Breast epithelium (tissue), 4 donors: Measurements from ENCODE around the gene CMC4. TPM values are rescaled to one million over a fixed set of nuclear protein-coding genes. Genes with fewer than 3 reads are reported as not detected.

ENCODE experiments used
- DNase-seq, 2 donors: peaks; one replicate each; pipeline ENCODE4 v3.0.0-alpha.2; 2019; ENCODE audit warnings: low spot score in 2 of 2
- H3K27ac ChIP-seq, 2 donors: fragments of 200-600 bp; sonication (generic) in 1 of 2; one replicate each; pipeline ENCODE4 v1.5.1; 2016 to 2019; ENCODE audit warnings: mild to moderate bottlenecking in 1 of 2
- H3K27me3 ChIP-seq, 2 donors: fragments of 200-600 bp; sonication (generic) in 1 of 2; one replicate each; pipeline versions ENCODE4 v1.5.1 to v1.6.0; 2017 to 2019; ENCODE audit warnings: control low read depth in 1 of 2, mild to moderate bottlenecking in 1 of 2
- H3K36me3 ChIP-seq: fragments of 200-600 bp; one replicate; pipeline ENCODE4 v1.5.1; 2019
- H3K4me1 ChIP-seq, 2 donors: fragments of 200-600 bp; sonication (generic); one replicate each; pipeline ENCODE4 v1.5.1; 2016 to 2019; ENCODE audit warnings: control low read depth in 1 of 2
- H3K4me3 ChIP-seq, 3 donors: fragments of 200-600 bp; sonication (generic); 1 replicate in 2 of 3; 2 replicates in 1 of 3; pipeline ENCODE4 v1.5.1; 2016 to 2019; ENCODE audit warnings: mild to moderate bottlenecking in 3 of 3, moderate library complexity in 2 of 3
- H3K9me3 ChIP-seq, 2 donors: fragments of 200-600 bp; sonication (generic) in 1 of 2; one replicate each; pipeline ENCODE4 v1.5.1; 2016 to 2019; ENCODE audit warnings: control low read depth in 1 of 2
- CTCF ChIP-seq, 3 donors: fragments of 450-650 bp; IDR thresholded peaks; one replicate each; pipeline ENCODE4 v1.5.1; 2016 to 2017; ENCODE audit warnings: antibody characterized with exemption in 3 of 3, mild to moderate bottlenecking in 3 of 3, moderate library complexity in 3 of 3
- POLR2A ChIP-seq: fragments of 450-650 bp; IDR thresholded peaks from one replicate; pipeline ENCODE4 v1.6.1; 2016; ENCODE audit warnings: antibody characterized with exemption, mild to moderate bottlenecking, moderate library complexity
- POLR2AphosphoS5 ChIP-seq, 3 donors: sonication (generic); formaldehyde crosslinking; IDR thresholded peaks; one replicate each; pipeline ENCODE4 v1.6.1; 2017; ENCODE audit warnings: antibody characterized with exemption in 3 of 3
- intact Hi-C: fragments of 100-400 bp; cut with DNase I; formaldehyde crosslinking; loops from one replicate; pipeline ENCODE4 v1.15.1; 2023; ENCODE audit warnings: low total_unique reads
- total RNA-seq, 3 donors: library from RNA; depleted of rRNA; stranded (reverse); fragments of >200 nt; gene quantifications; one replicate each; pipeline ENCODE4 v1.1.0, GENCODE V29; 2016

CMC4 gene
- total RNA-seq, 3 donors from 2014 or later: 18.7 to 27.2 (median 19.3) TPM

- intact Hi-C loops: no loop called here
- no peak overlapping the region for H3K4me3 ChIP-seq
- no peak overlapping the region for H3K27ac ChIP-seq
- no peaks in the 10 kb centered on the region for H3K4me1 ChIP-seq
- H3K36me3 ChIP-seq: no peaks in the 10 kb centered on the region
- H3K27me3 ChIP-seq: no peaks in the 10 kb centered on the region
- H3K9me3 ChIP-seq: no peaks in the 10 kb centered on the region
- TF ChIP-seq CTCF (IDR thresholded peaks at IDR 0.05) (no peak), POLR2A (no peak), POLR2AphosphoS5 (IDR thresholded peaks at IDR 0.05) (no peak)
- no peak for DNase-seq
Measured at GRCh38 chrX:155046129-155046810, 24.7 kb downstream of the CMC4 start.

GRCh38 chrX:155035688-155036087 lies 35.2 kb downstream of the CMC4 start:
- H3K36me3 ChIP-seq: no peaks in the 10 kb centered on the region
- intact Hi-C loops: no loop called here
- DNase-seq: no peak
- H3K27me3 ChIP-seq: no peaks in the 10 kb centered on the region
- H3K4me1 ChIP-seq: no peaks in the 10 kb centered on the region
- H3K9me3 ChIP-seq: peaks cover 0 to 12% of the 10 kb centered on the region in 2 donors
- no peak overlapping the region for H3K27ac ChIP-seq
- H3K4me3 ChIP-seq: no peak overlapping the region
- TF ChIP-seq POLR2AphosphoS5 (IDR thresholded peaks at IDR 0.05) (no peak), POLR2A (no peak)

GRCh38 chrX:155031657-155032056 lies 39.3 kb downstream of the CMC4 start:
- Histone ChIP-seq H3K27ac (no peak overlapping the region), H3K27me3 (no peaks in the 10 kb centered on the region), H3K4me3 (no peak overlapping the region), H3K9me3 (peaks cover 0 to 12% of the 10 kb centered on the region in 2 donors), H3K36me3 (no peaks in the 10 kb centered on the region), H3K4me1 (no peaks in the 10 kb centered on the region)
- intact Hi-C loops: no loop called here
- DNase-seq: no peak
- TF ChIP-seq CTCF (IDR thresholded peaks at IDR 0.05): no peak
- TF ChIP-seq POLR2A: no peak
- no peak for TF ChIP-seq POLR2AphosphoS5 (IDR thresholded peaks at IDR 0.05)

GRCh38 chrX:155028877-155029291 lies 42.1 kb downstream of the CMC4 start:
- Histone ChIP-seq H3K9me3 (no peaks in the 10 kb centered on the region), H3K27me3 (no peaks in the 10 kb centered on the region), H3K4me3 (no peak overlapping the region), H3K36me3 (no peaks in the 10 kb centered on the region), H3K27ac (peak overlapping the region; percentile 34 to 95), H3K4me1 (no peaks in the 10 kb centered on the region)
- TF ChIP-seq CTCF (IDR thresholded peaks at IDR 0.05): no peak
- TF ChIP-seq POLR2A: no peak
- TF ChIP-seq POLR2AphosphoS5 (IDR thresholded peaks at IDR 0.05): no peak
- DNase-seq: no peak
- intact Hi-C loops: no loop called here

- Histone ChIP-seq H3K4me1 (no peaks in the 10 kb centered on the region), H3K4me3 (peak overlapping the region; percentile 55 to 83 (median 65)), H3K27ac (peak overlapping the region; percentile 62 to 95), H3K9me3 (no peaks in the 10 kb centered on the region), H3K27me3 (no peaks in the 10 kb centered on the region), H3K36me3 (no peaks in the 10 kb centered on the region)
- intact Hi-C loops: no loop called here
- DNase-seq: no peak
- TF ChIP-seq CTCF (IDR thresholded peaks at IDR 0.05) (no peak), POLR2AphosphoS5 (IDR thresholded peaks at IDR 0.05) (no peak), POLR2A (no peak)
Measured at GRCh38 chrX:155028129-155028528, 42.8 kb downstream of the CMC4 start.
